ENCODE data around the gene NFIL3. TPM values are rescaled to one million over a fixed set of nuclear protein-coding genes. Genes with fewer than 3 reads are reported as not detected.

NFIL3 gene
- total and polyA plus RNA-seq, 2 of the 8 experiments (the other 6 are each of a cell fraction or from before 2014, with no cell fraction given) = 3.4 to 13.5 TPM

- Histone ChIP-seq H3K27ac (ENCODE audit: low read depth, low read length) (no peak overlapping the region), H3K56ac (replicated peaks; ENCODE audit: insufficient read length, low read depth, low read length) (no peak overlapping the region), H2BK120ac (replicated peaks; ENCODE audit: low read depth, low read length) (no peak overlapping the region), H3K79me2 (ENCODE audit: control insufficient read depth in 1 of 2, insufficient read depth in 2 of 2, low read length in 2 of 2) (peaks cover 0 to 6% of the 10 kb centered on the region in 2 experiments; a peak in 1 of 4 replicates), H3K23ac (ENCODE audit: insufficient read length) (no peak overlapping the region), H3K4ac (replicated peaks; ENCODE audit: insufficient read length, low read depth, low read length) (no peak overlapping the region), H2BK15ac (ENCODE audit: low read length) (no peak overlapping the region), H3K36me3 (ENCODE audit: control insufficient read depth in 2 of 4, insufficient read depth in 4 of 4, low read length in 3 of 4) (peaks cover 0 to 16% (median 3%) of the 10 kb centered on the region in 4 experiments; a peak in 7 of 8 replicates), H3K4me3 (ENCODE audit: extremely low read depth in 1 of 4, insufficient read depth in 2 of 4, low read depth in 3 of 4, low read length in 4 of 4) (no peak overlapping the region), H3K4me2 (ENCODE audit: insufficient read depth in 1 of 2, low read depth in 2 of 2, low read length in 2 of 2) (no peak overlapping the region), H2AFZ (ENCODE audit: low read length) (no peak overlapping the region), H4K5ac (ENCODE audit: insufficient read length, low read depth, low read length) (no peak overlapping the region), H3K27me3 (replicated peaks in 1 of 4; ENCODE audit: control insufficient read depth in 3 of 4, extremely low read depth in 1 of 4, insufficient read depth in 3 of 4, low read length in 3 of 4) (no peaks in the 10 kb centered on the region), H3K4me1 (replicated peaks in 1 of 4; ENCODE audit: control insufficient read depth in 3 of 4, insufficient read depth in 4 of 4, low read length in 3 of 4) (no peaks in the 10 kb centered on the region), H2AK5ac (ENCODE audit: low read depth, low read length) (no peak overlapping the region), H3K14ac (ENCODE audit: insufficient read length) (no peak overlapping the region), H2BK20ac (ENCODE audit: low read length) (no peak overlapping the region), H3K18ac (ENCODE audit: extremely low read depth, low read length) (no peak overlapping the region), H4K8ac (ENCODE audit: extremely low read depth, insufficient read depth, low read length) (no peak overlapping the region), H3K79me1 (ENCODE audit: low read depth, low read length) (no peaks in the 10 kb centered on the region; the same call in 1 of the 2 replicates), H2BK5ac (ENCODE audit: low read depth, low read length) (no peak overlapping the region), H2BK12ac (ENCODE audit: low read depth, low read length) (no peak overlapping the region), H4K91ac (replicated peaks; ENCODE audit: insufficient read length, low read length) (no peak overlapping the region), H3K23me2 (ENCODE audit: low read depth, low read length) (no peaks in the 10 kb centered on the region), H4K20me1 (replicated peaks in 1 of 2; ENCODE audit: control insufficient read depth in 1 of 2, insufficient read depth in 2 of 2, low read length in 2 of 2) (no peaks in the 10 kb centered on the region), H3K9me3 (ENCODE audit: insufficient read depth in 2 of 2, low read depth in 1 of 2, low read length in 1 of 2) (no peaks in the 10 kb centered on the region), H3K9ac (replicated peaks in 1 of 4; ENCODE audit: extremely low read depth in 1 of 4, low read depth in 3 of 4, low read length in 3 of 4) (no peak overlapping the region)
- TF ChIP-seq SP4 (IDR thresholded peaks at IDR 0.05; ENCODE audit: low read length) (no peak), EGR1 (IDR thresholded peaks at IDR 0.05; ENCODE audit: borderline replicate concordance, low read depth, low read length) (no peak), ATF3 (IDR thresholded peaks at IDR 0.05; ENCODE audit: insufficient read depth, low read depth, low read length) (no peak), BCL11A (IDR thresholded peaks at IDR 0.05; ENCODE audit: low read depth in 2 of 2, low read length in 2 of 2) (no peak), CHD2 (IDR thresholded peaks at IDR 0.05; ENCODE audit: low read length) (no peak), USF2 (IDR thresholded peaks at IDR 0.05; ENCODE audit: low read length) (no peak), ASH2L (IDR thresholded peaks at IDR 0.05; ENCODE audit: low read length) (no peak), TEAD4 (IDR thresholded peaks at IDR 0.05; ENCODE audit: low read depth, low read length) (no peak), HDAC6 (IDR thresholded peaks at IDR 0.05; ENCODE audit: low read depth, low read length) (no peak)
- ChIA-PET CTCF (ENCODE audit: partially characterized antibody) (no interaction called here), POLR2A (ENCODE audit: partially characterized antibody) (no interaction called here)
- DNase-seq (ENCODE audit: low read depth in 1 of 2, low spot score in 2 of 2) = no peak
- no peak for FAIRE-seq
- 96% methylated on average over 1 of the region's 1 CpG; no CpG with 5 or more reads in 1 of the 2 experiments for WGBS, 2 experiments (ENCODE audit: extremely low coverage in 1 of 2, insufficient coverage in 1 of 2, insufficient read length in 1 of 2, insufficient replicate concordance in 2 of 2, low coverage in 1 of 2, low lambda C conversion rate in 2 of 2, missing lambda C conversion rate in 1 of 2)
Observed at GRCh38 chr9:91408475-91408874, 15.2 kb downstream of the NFIL3 start.

All from H1 (cell line).